Fibroblast of villous mesenchyme (primary cell): ENCODE data around the gene SLC31A1. TPM values are rescaled to one million over a fixed set of nuclear protein-coding genes. Genes with fewer than 3 reads are reported as not detected.

Experiments
- DNase-seq: peaks from one replicate; pipeline ENCODE4 v3.0.0-alpha.2; 2010; ENCODE audit warnings: low read depth
- H3K4me3 ChIP-seq: 2 replicates; pipeline ENCODE4 v1.5.1; 2011; ENCODE audit warnings: low read depth, mild to moderate bottlenecking, low read length
- CTCF ChIP-seq: IDR thresholded peaks from 2 replicates; pipeline ENCODE4 v1.5.1; 2012; ENCODE audit warnings: low read depth, mild to moderate bottlenecking, low read length; ENCODE audit not compliant: insufficient read depth
- total RNA-seq: library from RNA; depleted of rRNA; stranded (reverse); fragments of >200 nt; gene quantifications from 2 replicates; pipeline ENCODE4 v1.2.3, GENCODE V29; 2012

SLC31A1 gene
- total RNA-seq, 1 donor = 41.5 TPM

GRCh38 chr9:113219186-113219936, 2.0 kb upstream of the SLC31A1 start:
- peak overlapping the region; percentile 96 for H3K4me3 ChIP-seq
- TF ChIP-seq CTCF = no peak

GRCh38 chr9:113219969-113220368, 1.4 kb upstream of the SLC31A1 start:
- DNase-seq = peak; percentile 76
- H3K4me3 ChIP-seq = peak overlapping the region; percentile 96
- TF ChIP-seq CTCF = no peak

More at GRCh38 chr9:113219186-113219936, 2.0 kb upstream of the SLC31A1 start:
- no peak for DNase-seq

GRCh38 chr9:113220467-113221002, 809 bp upstream of the SLC31A1 start:
- DNase-seq = no peak
- H3K4me3 ChIP-seq = peak overlapping the region; percentile 96
- no peak for TF ChIP-seq CTCF

GRCh38 chr9:113221800-113222481, 597 bp downstream of the SLC31A1 start:
- no peak for TF ChIP-seq CTCF
- H3K4me3 ChIP-seq = peak overlapping the region; percentile 96
- DNase-seq = no peak

GRCh38 chr9:113222482-113222841, 1.1 kb downstream of the SLC31A1 start:
- TF ChIP-seq CTCF = no peak
- peak; percentile 66 for DNase-seq
- H3K4me3 ChIP-seq = peak overlapping the region; percentile 96

- peak; percentile 98 for DNase-seq
- TF ChIP-seq CTCF = no peak
- peak overlapping the region; percentile 96 for H3K4me3 ChIP-seq
These were observed 2.6 kb downstream of the SLC31A1 start for GRCh38 chr9:113223963-113224362.
